G401 (cell line): Measurements from ENCODE around the gene PTPRR. TPM values are rescaled to one million over a fixed set of nuclear protein-coding genes. Genes with fewer than 3 reads are reported as not detected.
"Not testable (repeated sequence)": the region's sequence is repeated elsewhere in the genome, so short reads cannot be mapped to it uniquely, and the experiment has no call there.

Source experiments
- DNase-seq: peaks from one replicate; pipeline ENCODE4 v3.0.0-alpha.2; 2015; ENCODE audit warnings: low spot score
- in situ Hi-C: cut with HindIII; loops from 2 replicates; pipeline ENCODE4 v1.10.0; 2016; ENCODE audit warnings: low sequenced_read_pairs, mixed read lengths
- total RNA-seq: library from RNA; depleted of rRNA; stranded (reverse); fragments of >200 nt; shearing (Covaris generic); gene quantifications from 2 replicates; pipeline ENCODE4 v1.2.3, GENCODE V29; 2014

Gene PTPRR
- total RNA-seq, 1 experiment from 2014 or later, result not detected

DNA sequence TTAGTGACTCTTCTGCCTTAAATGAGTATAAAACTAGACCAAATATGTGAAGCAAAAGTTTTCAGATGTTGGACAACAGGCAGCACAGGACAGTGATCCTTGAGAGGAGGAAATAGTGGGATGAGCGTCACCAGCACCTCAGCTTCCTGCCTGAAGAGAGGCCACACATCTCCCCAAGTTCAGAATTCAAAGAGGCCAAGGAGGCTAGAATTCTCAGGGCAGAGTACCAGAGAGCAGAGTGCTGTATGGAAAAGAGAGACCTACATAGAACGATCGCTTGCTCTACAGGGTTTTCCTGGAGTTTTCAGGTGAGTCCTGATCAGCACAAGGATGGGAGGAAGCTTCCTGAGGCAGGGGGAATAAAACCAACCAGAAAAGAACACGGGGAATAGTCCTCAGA is 107.0 kb downstream of the PTPRR start:
- DNase-seq, result no peak
- in situ Hi-C loops, result no loop called here

DNA sequence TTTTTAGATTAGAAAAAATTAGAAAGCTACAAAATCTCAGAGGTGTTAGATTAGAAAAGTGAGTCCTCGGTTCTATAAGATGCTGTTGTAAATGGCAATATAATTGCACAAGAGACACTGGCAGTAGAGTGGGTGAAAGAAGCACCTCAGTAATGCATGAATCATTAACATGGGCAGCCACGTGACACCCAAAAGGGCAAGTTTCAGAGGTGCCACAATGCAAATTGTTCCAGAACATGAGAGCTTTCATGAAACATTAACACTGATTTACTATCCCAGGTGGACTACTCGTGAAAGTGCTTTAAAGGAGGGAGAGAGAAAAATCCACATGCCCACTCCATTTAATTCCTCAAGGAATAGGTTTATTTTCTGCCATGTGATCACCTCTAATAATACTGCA is 108.4 kb downstream of the PTPRR start:
- in situ Hi-C loops, result no loop called here

GRCh38 chr12:70809887-70810286 is 110.7 kb downstream of the PTPRR start:
- DNase-seq, result no peak
- in situ Hi-C loops, result no loop called here

More for the DNA sequence above, 108.4 kb downstream of the PTPRR start:
- DNase-seq, result no peak

DNA sequence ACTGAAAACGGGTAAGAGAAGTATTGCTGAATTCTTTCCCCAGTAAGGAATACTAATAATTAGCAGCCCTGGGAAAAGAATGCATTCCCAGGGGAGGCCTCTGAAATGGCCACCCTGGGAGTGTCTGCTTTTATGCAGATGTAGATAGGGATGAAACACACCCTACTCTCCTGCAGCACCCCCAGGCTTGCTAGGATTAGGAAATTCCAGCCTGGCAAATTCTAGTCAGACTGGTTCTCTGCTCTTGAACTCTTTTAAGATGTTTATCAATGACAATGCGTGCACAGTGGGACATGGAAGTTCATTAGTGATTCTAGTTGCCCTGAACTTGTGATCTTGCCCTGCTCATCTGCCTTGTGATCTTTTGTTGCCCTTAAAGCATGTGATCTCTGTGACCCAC is 112.5 kb downstream of the PTPRR start:
- in situ Hi-C loops, DNase-seq: not testable (repeated sequence)

DNA sequence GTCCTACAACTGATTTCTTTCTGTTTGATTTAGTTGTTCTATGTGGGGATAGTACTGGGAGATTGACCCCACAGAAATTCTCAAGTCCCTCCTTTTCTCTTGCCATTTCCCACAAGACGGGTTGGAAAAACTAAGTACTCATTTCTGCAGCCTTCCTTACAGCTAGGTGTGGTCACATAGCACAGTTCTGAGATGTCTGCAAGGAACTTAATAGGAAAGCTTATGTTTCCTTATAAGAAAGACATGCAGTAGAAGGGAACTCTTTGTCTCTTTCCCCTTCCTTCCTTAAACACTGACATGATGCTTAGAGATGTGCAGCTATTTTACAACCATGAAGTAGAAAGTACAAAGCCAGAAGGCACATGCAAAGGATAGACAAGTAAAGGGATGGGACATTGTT is 113.7 kb downstream of the PTPRR start:
- DNase-seq, result no peak

DNA sequence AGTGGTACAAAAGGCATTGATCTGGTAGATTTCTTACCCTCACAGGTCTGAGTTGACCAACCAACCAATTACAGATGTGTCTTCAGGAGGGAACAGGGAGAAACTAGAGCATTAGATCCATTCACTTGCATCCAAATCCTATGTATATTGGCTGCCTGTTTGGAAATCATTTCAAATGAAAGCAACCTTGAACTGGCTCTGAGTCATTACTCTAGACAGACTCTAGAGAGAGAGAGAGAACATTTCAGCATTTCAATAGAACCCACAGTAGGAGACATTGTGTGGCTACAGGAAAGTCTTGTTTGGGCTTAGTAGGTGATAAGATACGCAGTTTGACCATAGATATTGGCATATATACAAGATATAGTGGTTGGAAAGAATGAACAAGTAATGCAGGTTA is 114.5 kb downstream of the PTPRR start:
- DNase-seq, result no peak
- in situ Hi-C loops, result no loop called here

More for the DNA sequence above, 113.7 kb downstream of the PTPRR start:
- in situ Hi-C loops, result no loop called here

DNA sequence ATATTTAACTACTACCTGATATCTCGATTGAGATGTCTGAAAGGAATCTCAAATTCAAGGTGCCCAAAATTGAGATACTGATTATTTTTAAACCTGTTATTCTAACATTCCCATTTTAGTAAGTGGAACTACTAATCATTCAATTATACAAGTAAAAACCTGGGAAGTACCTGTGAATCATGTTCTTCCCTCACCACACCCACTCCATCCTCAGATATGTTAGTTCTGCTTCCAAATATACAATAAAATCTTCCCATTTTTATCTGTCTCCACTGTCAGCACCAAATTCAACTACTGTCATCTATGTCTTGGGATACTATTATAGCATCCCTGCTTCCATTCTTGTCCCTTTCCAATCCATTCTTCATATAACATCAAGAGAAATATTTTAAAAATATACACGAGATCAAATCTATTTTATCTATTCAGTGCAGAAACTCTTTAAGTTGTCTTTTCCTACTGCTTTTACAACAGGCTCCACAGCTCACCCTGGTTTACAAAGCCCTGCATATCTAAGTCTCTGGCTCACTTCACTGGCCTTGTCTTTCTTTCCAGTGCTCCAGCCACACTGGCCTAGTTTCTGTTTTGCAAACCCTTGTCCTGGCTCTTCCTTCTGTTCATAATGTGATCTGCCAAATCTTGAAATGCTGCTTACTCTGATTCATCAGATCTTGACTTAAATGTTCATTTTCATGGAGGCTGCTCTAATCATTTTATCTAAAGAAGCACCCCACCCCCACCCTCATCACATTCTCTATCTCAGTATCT is 122.3 kb downstream of the PTPRR start:
- DNase-seq, result peak; percentile 94
- in situ Hi-C loops, result no loop called here

DNA sequence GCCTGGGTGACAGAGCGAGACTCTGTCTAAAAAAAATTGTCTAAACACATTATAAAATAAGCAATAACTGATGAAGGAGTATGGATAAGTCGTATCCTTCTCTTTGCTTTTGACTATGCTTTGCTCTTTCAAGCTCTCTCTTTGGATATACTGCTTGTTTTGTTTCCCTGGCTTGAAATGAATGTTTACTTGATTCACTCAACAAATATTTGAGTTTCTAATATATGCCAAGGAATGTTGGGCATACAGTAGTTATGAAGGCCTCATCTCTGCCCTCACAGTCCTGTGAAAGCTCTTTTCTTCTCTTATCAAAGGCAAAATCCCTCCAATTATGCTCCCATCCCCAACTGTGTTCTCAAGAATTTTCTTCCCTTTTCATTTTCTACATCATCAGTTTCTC is 123.5 kb downstream of the PTPRR start:
- in situ Hi-C loops, result no loop called here

DNA sequence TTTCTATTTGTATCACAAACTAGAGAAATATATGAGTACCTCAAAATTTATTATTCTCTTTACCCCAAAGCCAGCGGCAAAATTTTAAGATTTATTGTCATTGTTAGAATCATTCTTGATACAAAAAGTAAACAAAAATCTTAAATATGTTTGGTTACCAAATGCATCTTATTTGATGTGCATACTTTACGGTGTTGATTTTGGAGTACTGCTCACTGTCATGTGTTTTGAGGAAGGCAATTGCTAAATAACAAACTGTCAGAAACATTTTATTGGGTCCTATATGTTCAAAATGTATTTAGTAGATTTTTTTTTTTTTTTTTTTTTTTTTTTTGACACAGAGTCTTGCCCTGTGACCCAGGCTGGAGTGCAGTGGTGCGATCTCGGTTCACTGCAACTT is 124.9 kb downstream of the PTPRR start:
- in situ Hi-C loops, result no loop called here
- DNase-seq, result no peak

More for the DNA sequence above, 123.5 kb downstream of the PTPRR start:
- DNase-seq, result no peak

GRCh38 chr12:70794131-70794530 is 126.4 kb downstream of the PTPRR start:
- in situ Hi-C loops, result no loop called here
- DNase-seq, result no peak

GRCh38 chr12:70788774-70789173 is 131.8 kb downstream of the PTPRR start:
- DNase-seq, result no peak
- in situ Hi-C loops, result no loop called here

GRCh38 chr12:70787612-70788011 is 132.9 kb downstream of the PTPRR start:
- peak; percentile 56 for DNase-seq

DNA sequence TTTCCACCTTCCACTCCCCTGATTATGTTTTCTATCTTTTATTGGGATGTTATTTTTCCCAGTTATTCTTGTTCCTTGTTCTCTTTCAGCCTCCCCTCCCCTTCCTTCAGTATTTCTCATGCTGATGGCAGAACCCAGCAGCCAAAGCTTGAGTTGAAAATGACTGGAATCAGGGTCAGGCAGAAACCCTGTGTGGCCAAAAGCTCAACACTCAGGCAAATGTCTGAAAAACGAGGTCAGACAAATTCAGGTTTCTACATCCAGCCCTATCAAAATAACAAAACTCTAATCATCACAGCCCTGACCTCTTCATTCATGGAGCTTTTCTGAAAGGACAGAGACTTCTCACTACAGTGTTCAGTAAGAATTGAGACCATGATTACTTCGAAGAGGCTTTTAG is 134.6 kb downstream of the PTPRR start:
- DNase-seq, result peak; percentile 65
- in situ Hi-C loops, result no loop called here

More at GRCh38 chr12:70787612-70788011, 132.9 kb downstream of the PTPRR start:
- in situ Hi-C loops, result no loop called here

DNA sequence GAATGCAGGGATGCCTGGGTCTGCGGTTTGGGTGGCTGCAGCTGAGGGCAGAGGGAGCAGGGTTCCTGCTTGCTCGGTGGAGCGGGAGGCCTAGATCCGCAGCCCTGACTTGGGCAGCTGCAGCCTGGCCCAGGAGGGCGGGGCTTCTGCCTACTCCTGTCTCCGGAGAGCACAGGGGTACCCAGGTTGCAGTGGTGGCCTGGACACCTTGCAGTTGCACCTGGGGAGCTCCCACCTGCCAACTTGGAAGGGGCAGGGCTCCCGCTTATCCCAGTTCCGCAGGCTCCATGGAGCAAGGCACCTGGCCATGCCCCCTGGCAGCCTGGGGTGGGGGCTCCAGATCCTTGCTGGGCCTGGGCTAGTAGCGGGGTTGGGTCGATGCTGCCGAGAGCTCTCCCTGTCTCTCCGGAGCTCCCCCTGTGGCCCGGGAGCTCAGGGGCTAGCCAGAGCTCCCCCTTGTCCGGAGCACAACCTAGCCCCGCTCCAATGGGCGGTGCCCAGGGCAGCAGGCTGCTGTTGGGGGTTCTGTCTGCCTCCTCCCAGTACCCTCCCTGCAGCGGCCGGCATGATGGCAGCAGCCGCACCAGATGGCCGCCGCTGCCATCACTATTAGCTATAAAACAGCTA is 136.4 kb downstream of the PTPRR start:
- DNase-seq, result no peak
- in situ Hi-C loops, result no loop called here

DNA sequence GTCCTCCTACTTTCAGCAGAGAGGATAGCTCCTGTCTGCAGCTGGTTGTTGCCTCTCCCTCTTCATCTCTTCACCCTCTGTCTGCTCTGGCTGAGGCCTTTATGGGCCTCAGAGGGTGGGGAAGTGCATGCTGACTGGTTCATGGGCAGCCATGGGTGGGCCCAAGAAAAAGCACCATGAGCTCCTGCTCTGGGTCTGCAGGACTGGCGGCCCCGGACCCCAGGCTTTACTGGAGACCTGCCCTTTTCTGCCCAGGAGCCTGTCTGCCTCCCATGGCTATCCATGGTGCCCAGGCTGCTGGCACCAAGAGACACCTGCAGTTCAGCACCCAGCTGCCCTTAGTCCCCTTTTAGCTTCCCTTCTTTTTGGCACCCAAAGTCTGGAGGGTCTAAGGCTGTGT is 137.1 kb downstream of the PTPRR start:
- no peak for DNase-seq
- in situ Hi-C loops, result no loop called here

GRCh38 chr12:70779250-70779649 is 141.3 kb downstream of the PTPRR start:
- no peak for DNase-seq
- in situ Hi-C loops, result no loop called here

GRCh38 chr12:70774055-70774454 is 146.5 kb downstream of the PTPRR start:
- DNase-seq, result no peak
- in situ Hi-C loops, result no loop called here

GRCh38 chr12:70772836-70773235 is 147.7 kb downstream of the PTPRR start:
- DNase-seq, result no peak
- in situ Hi-C loops, result no loop called here

DNA sequence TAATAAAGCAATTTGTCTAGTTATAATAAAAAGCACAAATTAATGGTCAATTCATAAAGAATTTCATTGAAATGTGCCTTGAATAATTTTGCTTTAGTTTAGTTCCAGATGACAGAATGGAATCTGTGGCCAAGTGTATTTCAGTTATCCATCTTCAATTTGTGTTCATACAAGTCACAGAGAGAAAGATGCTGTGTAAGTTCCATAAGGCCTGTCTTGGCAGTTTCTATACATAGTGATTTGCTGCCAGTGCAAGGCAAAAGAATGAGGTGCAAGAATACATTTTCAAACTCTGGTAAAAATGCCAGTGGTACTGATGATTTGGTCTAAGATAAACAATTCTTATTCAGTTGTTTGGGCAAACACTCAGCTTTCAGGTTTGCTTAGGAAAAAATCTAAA is 149.0 kb downstream of the PTPRR start:
- in situ Hi-C loops, result no loop called here
- no peak for DNase-seq

DNA sequence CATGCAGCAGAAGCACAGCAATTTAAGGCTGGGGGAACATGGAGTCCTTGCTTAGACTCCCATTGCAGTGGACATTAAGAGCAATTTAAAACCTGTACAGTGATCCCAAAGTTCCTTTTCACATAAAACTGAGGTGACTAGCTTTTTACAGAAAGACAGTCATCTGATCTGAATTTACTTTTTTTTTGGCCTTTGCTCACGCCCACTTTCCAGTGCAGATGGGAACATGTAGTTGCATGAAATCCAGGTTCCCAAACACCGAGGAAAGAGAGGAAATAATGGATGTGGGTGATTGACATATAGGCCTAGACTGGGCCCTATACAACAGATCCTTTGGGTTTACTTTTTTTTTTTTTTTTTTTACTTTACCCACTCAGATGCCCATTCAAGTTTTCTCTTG is 156.9 kb downstream of the PTPRR start:
- in situ Hi-C loops, result no loop called here
- DNase-seq, result no peak

- in situ Hi-C loops, result no loop called here
- no peak for DNase-seq
Measured at GRCh38 chr12:70762000-70762399, 158.5 kb downstream of the PTPRR start.
